MCF 10A (cell line): ENCODE results near the gene MEI4. TPM values are rescaled to one million over a fixed set of nuclear protein-coding genes. Genes with fewer than 3 reads are reported as not detected.

Experiments
- Bru-seq: library from RNA; stranded (reverse); fragments of 400-500 nt; gene quantifications from one replicate; lab custom pipeline; 2021; lab: Mats Ljungman, UMichigan
- BruChase-seq, 2 experiments: library from RNA; stranded (reverse); fragments of 400-500 nt; gene quantifications; one replicate each; lab custom pipeline; 2021; lab: Mats Ljungman, UMichigan
- BruUV-seq: library from RNA; stranded (reverse); fragments of 400-500 nt; replicated peaks from 2 replicates; lab custom pipeline; 2021; lab: Mats Ljungman, UMichigan
- CTCF ChIA-PET: fragments of 300-600 bp; sonication (Branson Sonifier 250); formaldehyde crosslinking; extraction: SDS; loops from one replicate; lab custom pipeline; 2021; ENCODE audit warnings: antibody characterized with exemption, inconsistent platforms; lab: Yijun Ruan, JAX
- POLR2A ChIA-PET: fragments of 300-600, 350-650 bp; sonication (Branson Sonifier 250); formaldehyde crosslinking; extraction: SDS; loops from one replicate; lab custom pipeline; 2020; ENCODE audit warnings: antibody characterized with exemption, inconsistent platforms; lab: Yijun Ruan, JAX
- DNase-seq: peaks from one replicate; pipeline ENCODE4 v3.0.0-alpha.2; 2018; ENCODE audit not compliant: unreplicated experiment
- H3K27ac Mint-ChIP-seq: one replicate; pipeline ENCODE4 v1.8.0; 2022; ENCODE audit warnings: mild to moderate bottlenecking, low read depth, mixed read lengths; ENCODE audit not compliant: unreplicated experiment
- H3K27me3 Mint-ChIP-seq: one replicate; pipeline ENCODE4 v1.8.0; 2022; ENCODE audit warnings: mixed read lengths; ENCODE audit not compliant: insufficient read depth, unreplicated experiment
- H3K36me3 Mint-ChIP-seq: one replicate; pipeline ENCODE4 v1.8.0; 2022; ENCODE audit warnings: mild to moderate bottlenecking, moderate library complexity, mixed read lengths; ENCODE audit not compliant: insufficient read depth, unreplicated experiment
- H3K4me1 Mint-ChIP-seq: one replicate; pipeline ENCODE4 v1.8.0; 2022; ENCODE audit warnings: mixed read lengths; ENCODE audit not compliant: insufficient read depth, unreplicated experiment
- H3K4me3 Mint-ChIP-seq: one replicate; pipeline ENCODE4 v1.8.0; 2022; ENCODE audit warnings: mild to moderate bottlenecking, moderate library complexity, mixed read lengths; ENCODE audit not compliant: unreplicated experiment
- H3K9me3 Mint-ChIP-seq: one replicate; pipeline ENCODE4 v1.8.0; 2022; ENCODE audit warnings: mixed read lengths; ENCODE audit not compliant: unreplicated experiment
- intact Hi-C: fragments of 100-400 bp; cut with micrococcal nuclease; formaldehyde crosslinking; loops from 2 replicates; pipeline ENCODE4 v1.14.1; 2022
- long read RNA-seq: library from polyadenylated mRNA; stranded (forward); transcript quantifications from one replicate; pipeline ENCODE4 v2.0.0, GENCODE V29; 2022
- total RNA-seq: library from RNA; stranded (reverse); gene quantifications from 2 replicates; pipeline ENCODE4 v1.2.3, GENCODE V29; 2022
- TF ChIP-seq, protein P1 (sequence below): fragments of 200-600 bp; IDR thresholded peaks from one replicate; pipeline ENCODE4 v1.8.0; 2022; ENCODE audit warnings: antibody characterized with exemption, mild to moderate bottlenecking; ENCODE audit not compliant: unreplicated experiment

Gene MEI4, protein sequence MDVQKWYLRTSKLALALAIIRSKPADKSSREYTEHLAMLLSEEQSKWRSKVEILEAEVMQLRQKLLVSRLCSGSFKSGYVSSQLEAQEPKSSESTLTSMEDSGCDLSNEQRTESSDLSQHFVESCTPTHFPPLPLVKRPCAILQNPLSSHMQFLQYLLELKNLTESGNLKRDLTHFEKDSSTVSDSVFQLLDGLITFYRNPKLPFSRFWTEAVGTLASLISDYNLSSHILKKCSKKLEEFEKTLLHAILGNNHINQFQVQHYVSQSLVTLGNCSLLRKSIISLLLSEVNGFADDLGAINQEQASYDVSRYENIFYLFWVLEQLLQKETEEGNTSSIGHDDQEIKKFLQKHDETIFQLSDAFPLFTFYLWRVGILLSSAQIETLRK
- total RNA-seq = not detected in 2 replicates
- Bru-seq, nascent RNA = percentile 0 among the genes with signal in this experiment
- BruChase-seq, experiment 1, labeled RNA remaining after a 6-hour chase = percentile 1 among the genes with signal in this experiment
- BruChase-seq, experiment 2, labeled RNA remaining after a 2-hour chase = percentile 0 among the genes with signal in this experiment
- long read RNA-seq = 0 reads

DNA sequence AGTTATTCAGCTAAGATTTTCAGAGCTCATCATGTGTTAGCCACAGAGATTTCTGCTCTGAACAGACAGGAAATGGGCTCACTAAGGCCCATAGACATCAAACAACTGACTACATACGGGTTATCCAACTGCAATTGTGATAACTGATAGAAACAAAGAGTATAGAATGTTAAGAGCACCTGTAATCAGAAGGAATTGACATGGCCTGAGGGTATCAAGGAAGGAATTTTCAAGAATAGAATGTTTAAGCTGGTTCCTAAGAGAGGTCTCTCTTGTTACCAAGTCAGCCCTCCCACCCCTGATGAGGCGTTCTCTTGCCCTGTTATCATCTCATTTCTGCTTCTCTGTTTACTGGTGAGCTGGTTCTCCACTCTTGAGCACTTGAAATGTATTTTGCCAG is at the start of gene MEI4:
MEI4 (plus strand) TSS at position 301 of the 400 bp plus-strand sequence. CDS start 37,633 bp downstream, outside the sequence.
- ChIA-PET POLR2A (no interaction called here), CTCF (interaction anchor here (0.7 to 1.6 kb wide), 3 partner anchors 12 to 33 kb away, joined by 3 to 4 read pairs (median 4); no protein-coding TSS in a partner anchor)
- no TSS peak for BruUV-seq
- no peak for DNase-seq
- no peak within 1 kb of the TSS for H3K4me3 Mint-ChIP-seq
- peaks cover 7% of the 10 kb centered on the region for H3K9me3 Mint-ChIP-seq
- no peaks in the 10 kb centered on the region for H3K36me3 Mint-ChIP-seq
- intact Hi-C loops = no loop called here
- H3K4me1 Mint-ChIP-seq = no peaks in the 10 kb centered on the region
- H3K27ac Mint-ChIP-seq = no peak within 1 kb of the TSS
- TF ChIP-seq, protein P1, sequence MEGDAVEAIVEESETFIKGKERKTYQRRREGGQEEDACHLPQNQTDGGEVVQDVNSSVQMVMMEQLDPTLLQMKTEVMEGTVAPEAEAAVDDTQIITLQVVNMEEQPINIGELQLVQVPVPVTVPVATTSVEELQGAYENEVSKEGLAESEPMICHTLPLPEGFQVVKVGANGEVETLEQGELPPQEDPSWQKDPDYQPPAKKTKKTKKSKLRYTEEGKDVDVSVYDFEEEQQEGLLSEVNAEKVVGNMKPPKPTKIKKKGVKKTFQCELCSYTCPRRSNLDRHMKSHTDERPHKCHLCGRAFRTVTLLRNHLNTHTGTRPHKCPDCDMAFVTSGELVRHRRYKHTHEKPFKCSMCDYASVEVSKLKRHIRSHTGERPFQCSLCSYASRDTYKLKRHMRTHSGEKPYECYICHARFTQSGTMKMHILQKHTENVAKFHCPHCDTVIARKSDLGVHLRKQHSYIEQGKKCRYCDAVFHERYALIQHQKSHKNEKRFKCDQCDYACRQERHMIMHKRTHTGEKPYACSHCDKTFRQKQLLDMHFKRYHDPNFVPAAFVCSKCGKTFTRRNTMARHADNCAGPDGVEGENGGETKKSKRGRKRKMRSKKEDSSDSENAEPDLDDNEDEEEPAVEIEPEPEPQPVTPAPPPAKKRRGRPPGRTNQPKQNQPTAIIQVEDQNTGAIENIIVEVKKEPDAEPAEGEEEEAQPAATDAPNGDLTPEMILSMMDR = no peak
- no peaks in the 10 kb centered on the region for H3K27me3 Mint-ChIP-seq

DNA sequence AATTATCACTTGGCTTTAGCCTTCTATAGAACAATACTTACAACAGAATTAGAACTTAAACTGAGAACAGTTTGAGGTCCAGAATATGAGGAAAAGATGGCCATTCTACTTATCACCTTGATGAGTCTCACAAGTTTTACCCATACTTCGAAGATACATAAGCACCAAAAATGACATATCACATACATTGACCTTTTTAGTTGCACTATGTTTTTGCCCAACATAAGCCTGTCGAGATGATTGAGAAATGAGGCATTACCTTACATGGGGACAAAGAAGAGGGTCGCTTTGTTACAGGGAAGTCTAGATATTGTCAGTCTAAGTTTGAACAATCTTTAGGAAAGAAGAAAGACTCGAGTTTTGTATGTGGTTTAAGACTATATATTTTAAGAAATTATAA is 48.4 kb upstream of the MEI4 start:
- H3K27me3 Mint-ChIP-seq = no peaks in the 10 kb centered on the region

DNA sequence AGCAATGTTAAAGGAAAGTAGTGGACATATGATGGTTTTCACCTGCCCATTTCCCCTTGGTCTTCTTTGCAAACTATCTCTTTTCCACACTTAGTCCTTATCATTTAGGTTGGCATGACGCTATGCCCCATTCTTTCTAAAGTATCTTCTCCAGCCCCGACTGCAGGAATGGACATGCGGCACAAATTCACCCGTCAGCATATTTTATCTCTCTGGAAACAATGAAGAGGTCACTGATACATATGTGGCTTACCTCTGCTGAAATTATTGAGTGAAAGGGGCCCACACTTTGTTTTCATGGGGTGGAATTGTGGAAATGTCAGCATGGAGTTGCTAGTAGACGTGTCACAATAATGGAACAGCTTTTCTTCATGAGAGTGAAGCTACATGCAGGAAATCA is 45.8 kb upstream of the MEI4 start:
- Mint-ChIP-seq H3K4me3 (no peak overlapping the region), H3K27ac (no peak overlapping the region), H3K36me3 (no peaks in the 10 kb centered on the region), H3K27me3 (no peaks in the 10 kb centered on the region), H3K4me1 (no peaks in the 10 kb centered on the region), H3K9me3 (peaks cover 8% of the 10 kb centered on the region)
- no TSS peak for BruUV-seq
- intact Hi-C loops = no loop called here
- DNase-seq = no peak
- TF ChIP-seq, protein P1 = no peak
- CTCF ChIA-PET = interaction anchor here (1.2 kb wide), 1 partner anchor 13 kb away, joined by 3 read pairs; no protein-coding TSS in a partner anchor
- POLR2A ChIA-PET = no interaction called here

More for the DNA sequence above, 48.4 kb upstream of the MEI4 start:
- H3K36me3 Mint-ChIP-seq = no peaks in the 10 kb centered on the region
- H3K4me1 Mint-ChIP-seq = no peaks in the 10 kb centered on the region
- CTCF ChIA-PET = interaction anchor here (0.6 to 2.2 kb wide), 2 partner anchors 16 kb away, joined by 3 to 8 read pairs; no protein-coding TSS in a partner anchor
- intact Hi-C loops = no loop called here
- no peak overlapping the region for H3K4me3 Mint-ChIP-seq
- POLR2A ChIA-PET = no interaction called here
- BruUV-seq = no TSS peak
- H3K9me3 Mint-ChIP-seq = peaks cover 15% of the 10 kb centered on the region
- no peak overlapping the region for H3K27ac Mint-ChIP-seq
- DNase-seq = no peak
- TF ChIP-seq, protein P1 = no peak

DNA sequence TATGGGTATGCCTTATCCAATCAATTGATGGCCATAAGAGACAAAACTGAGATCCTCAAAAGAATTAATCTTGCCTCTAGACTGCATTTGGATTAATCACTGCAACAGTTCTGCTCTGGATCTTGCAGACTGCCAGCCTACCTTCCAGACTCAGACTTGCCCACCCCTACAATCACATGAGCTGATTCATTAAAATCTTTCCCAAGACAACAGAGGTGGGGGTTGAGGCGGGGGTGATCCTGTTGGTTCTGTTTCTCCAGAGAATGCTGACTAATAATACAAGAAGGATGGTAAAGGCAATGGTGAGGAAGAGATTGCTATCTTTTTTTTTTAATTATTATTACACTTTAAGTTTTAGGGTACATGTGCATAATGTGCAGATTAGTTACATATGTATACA is 43.7 kb upstream of the MEI4 start:
- DNase-seq = no peak
- Mint-ChIP-seq H3K27me3 (no peaks in the 10 kb centered on the region), H3K27ac (no peak overlapping the region), H3K36me3 (no peaks in the 10 kb centered on the region), H3K4me1 (no peaks in the 10 kb centered on the region), H3K4me3 (no peak overlapping the region), H3K9me3 (peaks cover 8% of the 10 kb centered on the region)
- TF ChIP-seq, protein P1 = no peak
- no TSS peak for BruUV-seq
- CTCF ChIA-PET = interaction anchor here (0.7 to 1.5 kb wide), 2 partner anchors 11 to 161 kb away, joined by 3 to 6 read pairs; no protein-coding TSS in a partner anchor
- intact Hi-C loops = no loop called here
- POLR2A ChIA-PET = no interaction called here
